ENCODE data around the gene UBE2D2. TPM values are rescaled to one million over a fixed set of nuclear protein-coding genes. Genes with fewer than 3 reads are reported as not detected.
A peak's percentile ranks its signal among the peaks of the same experiment; 100 is the strongest.
"Not testable (repeated sequence)": the region's sequence is repeated elsewhere in the genome, so short reads cannot be mapped to it uniquely, and the experiment has no call there.

Gene UBE2D2
- total RNA-seq, 2 experiments from 2014 or later, result 271 to 285 TPM

DNA sequence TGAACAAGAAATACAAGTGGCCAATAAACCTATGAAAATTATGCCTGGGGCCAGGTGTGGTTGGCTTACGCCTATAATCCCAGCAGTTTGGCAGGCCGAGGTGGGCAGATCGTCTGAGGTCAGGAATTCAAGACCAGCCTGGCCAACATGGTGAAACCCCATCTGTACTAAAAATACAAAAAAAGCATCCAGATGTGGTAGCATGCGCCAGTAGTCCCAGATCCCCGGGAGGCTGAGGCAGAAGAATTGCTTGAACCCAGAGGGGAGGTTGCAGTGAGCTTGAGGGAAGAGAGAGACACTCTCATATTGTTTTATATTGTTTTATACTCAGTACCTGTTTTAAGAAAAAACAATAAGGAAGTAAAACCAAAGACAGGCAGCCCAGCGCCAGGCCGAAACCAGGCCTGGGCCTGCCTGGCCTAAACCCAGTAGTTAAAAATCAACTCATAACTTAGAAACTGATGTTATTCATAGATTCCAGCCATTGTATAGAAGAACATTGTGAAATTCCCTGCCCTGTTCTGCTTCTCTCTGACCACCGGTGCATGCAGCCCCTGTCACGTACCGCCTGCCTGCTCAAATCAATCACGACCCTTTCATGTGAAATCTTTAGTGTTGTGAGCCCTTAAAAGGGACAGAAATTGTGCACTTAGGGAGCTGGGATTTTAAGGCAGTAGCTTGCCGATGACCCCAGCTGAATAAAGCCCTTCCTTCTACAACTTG lies 35.4 kb upstream of the UBE2D2 start:
- CTCF ChIA-PET, result interaction anchor here (0.9 kb wide), 1 partner anchor 103 kb away, joined by 3 read pairs; no protein-coding TSS in a partner anchor

GRCh38 chr5:139526309-139527089 lies 34.6 kb upstream of the UBE2D2 start:
- not testable (repeated sequence) for H3K4me3 Mint-ChIP-seq; H3K4me1 Mint-ChIP-seq (ENCODE audit: low read depth)

More for the DNA sequence above, 35.4 kb upstream of the UBE2D2 start:
- H3K27me3 Mint-ChIP-seq; H3K27ac Mint-ChIP-seq; DNase-seq; H3K9me3 Mint-ChIP-seq; H3K4me1 Mint-ChIP-seq (ENCODE audit: low read depth); H3K4me3 Mint-ChIP-seq; POLR2A ChIA-PET; intact Hi-C loops (cut with micrococcal nuclease); H3K36me3 Mint-ChIP-seq: not testable (repeated sequence)

DNA sequence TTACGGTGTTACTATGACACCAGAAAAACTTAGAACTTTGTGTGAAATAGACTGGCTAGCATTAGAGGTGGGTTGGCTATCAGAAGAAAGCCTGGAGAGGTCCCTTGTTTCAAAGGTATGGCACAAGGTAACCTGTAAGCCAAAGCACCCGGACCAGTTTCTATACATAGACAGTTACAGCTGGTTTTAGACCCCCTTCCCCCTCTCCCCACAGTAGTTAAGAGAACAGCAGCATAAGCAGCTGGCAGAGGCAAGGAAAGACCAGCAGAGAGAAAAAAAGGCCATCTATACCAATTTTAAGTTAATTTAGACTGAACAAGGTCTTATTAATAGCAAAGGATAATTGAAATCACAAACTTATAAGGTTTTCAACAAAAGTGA lies 34.1 kb upstream of the UBE2D2 start:
- CTCF ChIA-PET, result not testable (repeated sequence)

More at GRCh38 chr5:139526309-139527089, 34.6 kb upstream of the UBE2D2 start:
- H3K27ac Mint-ChIP-seq; intact Hi-C loops (cut with micrococcal nuclease); DNase-seq; H3K27me3 Mint-ChIP-seq; H3K9me3 Mint-ChIP-seq; POLR2A ChIA-PET; H3K36me3 Mint-ChIP-seq; CTCF ChIA-PET: not testable (repeated sequence)

GRCh38 chr5:139527896-139528467 lies 33.2 kb upstream of the UBE2D2 start:
- DNase-seq; H3K27ac Mint-ChIP-seq; H3K9me3 Mint-ChIP-seq; H3K27me3 Mint-ChIP-seq; H3K4me3 Mint-ChIP-seq; H3K4me1 Mint-ChIP-seq (ENCODE audit: low read depth); H3K36me3 Mint-ChIP-seq; intact Hi-C loops (cut with micrococcal nuclease); POLR2A ChIA-PET: not testable (repeated sequence)
- CTCF ChIA-PET, result interaction anchor here (1.3 kb wide), 1 partner anchor 15 kb away, joined by 4 read pairs; no protein-coding TSS in a partner anchor

More for the DNA sequence above, 34.1 kb upstream of the UBE2D2 start:
- H3K4me3 Mint-ChIP-seq; H3K4me1 Mint-ChIP-seq (ENCODE audit: low read depth); intact Hi-C loops (cut with micrococcal nuclease); H3K27me3 Mint-ChIP-seq; POLR2A ChIA-PET; H3K36me3 Mint-ChIP-seq; DNase-seq; H3K27ac Mint-ChIP-seq; H3K9me3 Mint-ChIP-seq: not testable (repeated sequence)

DNA sequence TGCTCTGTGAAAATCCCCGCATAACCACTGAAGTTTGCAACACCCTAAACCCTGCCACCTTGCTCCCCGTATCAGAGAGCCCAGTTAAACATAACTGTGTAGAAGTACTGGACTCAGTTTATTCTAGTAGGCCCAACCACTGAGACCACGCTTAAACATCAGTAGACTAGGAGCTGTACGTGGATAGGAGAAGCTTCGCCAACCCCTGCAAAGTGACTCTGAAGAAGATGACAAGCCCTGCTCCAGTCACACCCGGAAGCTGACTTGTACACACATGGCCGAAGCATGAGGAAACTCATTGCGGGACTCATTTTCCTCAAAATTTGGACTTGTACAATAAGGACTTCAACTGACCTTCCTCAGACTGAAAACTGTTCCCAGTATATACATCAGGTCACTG lies 32.4 kb upstream of the UBE2D2 start:
- H3K4me1 Mint-ChIP-seq (ENCODE audit: low read depth); H3K36me3 Mint-ChIP-seq; H3K9me3 Mint-ChIP-seq; intact Hi-C loops (cut with micrococcal nuclease); H3K27ac Mint-ChIP-seq; H3K4me3 Mint-ChIP-seq; H3K27me3 Mint-ChIP-seq; DNase-seq; POLR2A ChIA-PET: not testable (repeated sequence)
- CTCF ChIA-PET, result interaction anchor here (1.3 kb wide), 1 partner anchor 15 kb away, joined by 4 read pairs; no protein-coding TSS in a partner anchor

DNA sequence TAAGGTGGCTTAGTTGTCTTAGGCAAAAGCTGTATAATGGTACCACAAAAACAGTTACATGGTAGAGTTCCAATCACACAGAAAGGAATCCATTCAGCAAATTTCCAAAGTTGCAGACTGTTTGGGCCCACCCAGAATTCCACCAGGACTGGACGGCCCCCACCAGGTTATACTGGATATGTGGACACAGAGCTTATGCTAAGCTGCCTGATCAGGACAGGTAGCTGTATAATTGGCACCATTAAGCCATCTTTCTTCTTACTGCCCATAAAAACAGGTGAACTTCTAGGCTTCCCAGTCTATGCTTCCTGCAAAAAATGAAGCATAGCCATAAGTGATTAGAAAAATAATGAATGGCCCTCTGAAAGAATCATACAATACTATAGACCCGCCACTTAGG lies 31.1 kb upstream of the UBE2D2 start:
- H3K9me3 Mint-ChIP-seq; POLR2A ChIA-PET; intact Hi-C loops (cut with micrococcal nuclease); CTCF ChIA-PET; H3K27ac Mint-ChIP-seq; H3K36me3 Mint-ChIP-seq; H3K4me1 Mint-ChIP-seq (ENCODE audit: low read depth); DNase-seq; H3K27me3 Mint-ChIP-seq; H3K4me3 Mint-ChIP-seq: not testable (repeated sequence)

DNA sequence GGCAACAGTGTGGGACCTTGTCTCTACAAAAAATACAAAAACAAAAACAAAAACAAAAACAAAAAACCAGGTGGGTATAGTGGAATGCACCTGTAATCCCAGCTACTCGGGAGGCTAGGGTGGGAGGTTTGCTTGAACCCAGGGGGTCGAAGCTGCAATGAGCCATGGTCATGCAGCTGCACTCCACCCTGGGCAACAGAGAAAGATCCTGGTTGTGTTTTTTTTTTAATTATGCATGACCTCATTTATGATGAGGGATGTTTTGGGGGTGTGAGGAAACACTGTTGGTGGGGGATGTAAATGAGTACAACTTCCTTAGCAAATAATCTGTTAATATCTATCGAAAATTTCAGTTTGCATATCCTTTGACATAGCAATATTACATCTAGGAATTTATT lies 29.4 kb upstream of the UBE2D2 start:
- intact Hi-C loops (cut with micrococcal nuclease), result no loop called here
- CTCF ChIA-PET, result no interaction called here
- peaks cover 10% of the 10 kb centered on the region for H3K9me3 Mint-ChIP-seq
- no peak overlapping the region for H3K27ac Mint-ChIP-seq
- no peak overlapping the region for H3K4me3 Mint-ChIP-seq
- POLR2A ChIA-PET, result no interaction called here
- no peaks in the 10 kb centered on the region for H3K27me3 Mint-ChIP-seq
- no peak for DNase-seq
- no peaks in the 10 kb centered on the region for H3K4me1 Mint-ChIP-seq (ENCODE audit: low read depth)
- H3K36me3 Mint-ChIP-seq, result no peaks in the 10 kb centered on the region

GRCh38 chr5:139543423-139543991 lies 17.6 kb upstream of the UBE2D2 start:
- no peak overlapping the region for H3K4me3 Mint-ChIP-seq
- H3K27ac Mint-ChIP-seq, result no peak overlapping the region
- no peaks in the 10 kb centered on the region for H3K36me3 Mint-ChIP-seq
- DNase-seq, result peak; percentile 69
- no peaks in the 10 kb centered on the region for H3K9me3 Mint-ChIP-seq
- intact Hi-C loops (cut with micrococcal nuclease), result no loop called here
- H3K4me1 Mint-ChIP-seq (ENCODE audit: low read depth), result peaks cover 4% of the 10 kb centered on the region
- POLR2A ChIA-PET, result no interaction called here
- CTCF ChIA-PET, result interaction anchor here (0.7 to 1.0 kb wide), 4 partner anchors 14 to 41 kb away, joined by 3 to 4 read pairs (median 3); partner anchors contain the start of gene UBE2D2
- no peaks in the 10 kb centered on the region for H3K27me3 Mint-ChIP-seq

GRCh38 chr5:139546593-139546992 lies 14.5 kb upstream of the UBE2D2 start:
- POLR2A ChIA-PET; DNase-seq; H3K27ac Mint-ChIP-seq; H3K9me3 Mint-ChIP-seq; H3K27me3 Mint-ChIP-seq; H3K4me1 Mint-ChIP-seq (ENCODE audit: low read depth); CTCF ChIA-PET; H3K36me3 Mint-ChIP-seq; intact Hi-C loops (cut with micrococcal nuclease); H3K4me3 Mint-ChIP-seq: not testable (repeated sequence)

GRCh38 chr5:139549162-139549894 lies 11.8 kb upstream of the UBE2D2 start:
- Mint-ChIP-seq H3K4me3 (no peak overlapping the region), H3K27me3 (peaks cover 2% of the 10 kb centered on the region), H3K4me1 (ENCODE audit: low read depth) (no peaks in the 10 kb centered on the region), H3K36me3 (no peaks in the 10 kb centered on the region), H3K9me3 (peaks cover 7% of the 10 kb centered on the region), H3K27ac (no peak overlapping the region)
- intact Hi-C loops (cut with micrococcal nuclease), result no loop called here
- ChIA-PET CTCF (interaction anchor here (0.6 to 1.4 kb wide), 3 partner anchors 25 to 127 kb away, joined by 3 to 5 read pairs (median 3); no protein-coding TSS in a partner anchor), POLR2A (interaction anchor here (0.8 to 1.4 kb wide), 2 partner anchors 11 to 14 kb away, joined by 5 to 8 read pairs; partner anchors contain the start of gene UBE2D2)
- no peak for DNase-seq

DNA sequence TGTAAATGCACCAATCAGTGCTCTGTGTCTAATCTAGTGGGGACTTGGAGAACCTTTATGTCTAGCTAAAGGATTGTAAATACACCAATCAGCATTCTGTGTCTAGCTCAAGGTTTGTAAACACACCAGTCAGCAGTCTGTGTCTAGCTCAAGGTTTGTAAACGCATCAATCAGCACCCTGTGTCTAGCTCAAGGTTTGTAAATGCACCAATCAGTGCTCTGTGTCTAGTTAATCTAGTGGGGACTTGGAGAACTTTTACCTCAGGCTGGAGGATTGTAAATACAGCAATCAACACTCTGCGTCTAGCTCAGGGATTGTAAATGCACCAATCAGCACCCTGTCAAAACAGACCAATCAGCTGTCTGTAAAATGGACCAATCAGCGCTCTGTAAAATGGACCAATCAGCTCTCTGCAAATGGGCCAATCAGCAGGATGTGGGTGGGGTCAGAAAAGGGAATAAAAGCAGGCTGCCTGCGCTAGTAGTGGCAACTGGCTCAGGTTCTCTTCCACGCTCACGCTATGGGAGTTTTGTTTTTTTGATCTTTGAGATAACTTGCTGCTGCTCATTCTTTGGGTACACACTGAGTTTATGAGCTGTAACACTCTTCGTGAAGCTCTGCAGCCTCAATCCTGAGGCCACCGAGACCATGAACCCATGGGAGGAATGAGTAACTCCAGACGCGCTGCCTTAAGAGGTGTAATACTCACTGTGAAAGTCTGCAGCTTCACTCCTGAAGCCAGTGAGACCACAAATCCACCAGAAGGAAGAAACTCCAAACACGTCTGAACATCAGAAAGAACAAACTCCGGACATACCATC lies 10.9 kb upstream of the UBE2D2 start:
- H3K4me1 Mint-ChIP-seq (ENCODE audit: low read depth); H3K27ac Mint-ChIP-seq; intact Hi-C loops (cut with micrococcal nuclease); H3K9me3 Mint-ChIP-seq; H3K27me3 Mint-ChIP-seq; H3K36me3 Mint-ChIP-seq: not testable (repeated sequence)
- peak; percentile 37 for DNase-seq
- peak overlapping the region; percentile 13 for H3K4me3 Mint-ChIP-seq
- CTCF ChIA-PET, result interaction anchor here (0.6 to 1.4 kb wide), 4 partner anchors 12 to 128 kb away, joined by 3 to 5 read pairs (median 3); no protein-coding TSS in a partner anchor
- POLR2A ChIA-PET, result interaction anchor here (0.8 to 1.4 kb wide), 3 partner anchors 10 to 135 kb away, joined by 3 to 8 read pairs (median 5); partner anchors contain the start of gene UBE2D2
